GM10266 (cell line): ENCODE measurements around the gene STIM1.

ENCODE experiments used
- DNase-seq: peaks from one replicate; pipeline ENCODE4 v3.0.0; 2012; ENCODE audit errors: extremely low spot score
- TF ChIP-seq, protein P1 (sequence below): IDR thresholded peaks from 2 replicates; pipeline ENCODE4 v1.5.1; 2012; ENCODE audit warnings: mild to moderate bottlenecking, low read depth; ENCODE audit not compliant: control insufficient read depth, insufficient read depth; ENCODE audit errors: missing control alignments

Gene STIM1

DNA sequence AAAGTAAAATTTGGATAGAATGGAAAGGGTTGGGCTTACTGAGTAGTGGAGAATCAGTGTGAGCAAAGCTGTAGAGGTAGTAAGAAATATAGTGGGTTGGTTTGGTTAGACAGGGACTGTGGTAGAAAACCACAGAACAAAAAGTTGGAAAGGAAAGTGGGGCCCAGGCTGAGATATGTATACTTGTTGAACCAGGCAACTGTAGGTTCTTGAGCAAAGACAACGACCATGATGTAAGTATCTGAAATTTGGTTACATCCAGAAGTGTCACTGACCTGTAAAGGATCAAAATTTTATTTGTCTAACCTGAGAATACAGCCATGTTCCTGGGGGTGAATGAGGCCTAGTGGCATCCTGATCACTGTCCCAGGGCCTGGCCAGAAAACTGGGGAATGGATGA is 114.1 kb downstream of the STIM1 start:
- no peak for DNase-seq
- TF ChIP-seq, protein P1, sequence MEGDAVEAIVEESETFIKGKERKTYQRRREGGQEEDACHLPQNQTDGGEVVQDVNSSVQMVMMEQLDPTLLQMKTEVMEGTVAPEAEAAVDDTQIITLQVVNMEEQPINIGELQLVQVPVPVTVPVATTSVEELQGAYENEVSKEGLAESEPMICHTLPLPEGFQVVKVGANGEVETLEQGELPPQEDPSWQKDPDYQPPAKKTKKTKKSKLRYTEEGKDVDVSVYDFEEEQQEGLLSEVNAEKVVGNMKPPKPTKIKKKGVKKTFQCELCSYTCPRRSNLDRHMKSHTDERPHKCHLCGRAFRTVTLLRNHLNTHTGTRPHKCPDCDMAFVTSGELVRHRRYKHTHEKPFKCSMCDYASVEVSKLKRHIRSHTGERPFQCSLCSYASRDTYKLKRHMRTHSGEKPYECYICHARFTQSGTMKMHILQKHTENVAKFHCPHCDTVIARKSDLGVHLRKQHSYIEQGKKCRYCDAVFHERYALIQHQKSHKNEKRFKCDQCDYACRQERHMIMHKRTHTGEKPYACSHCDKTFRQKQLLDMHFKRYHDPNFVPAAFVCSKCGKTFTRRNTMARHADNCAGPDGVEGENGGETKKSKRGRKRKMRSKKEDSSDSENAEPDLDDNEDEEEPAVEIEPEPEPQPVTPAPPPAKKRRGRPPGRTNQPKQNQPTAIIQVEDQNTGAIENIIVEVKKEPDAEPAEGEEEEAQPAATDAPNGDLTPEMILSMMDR: no peak

DNA sequence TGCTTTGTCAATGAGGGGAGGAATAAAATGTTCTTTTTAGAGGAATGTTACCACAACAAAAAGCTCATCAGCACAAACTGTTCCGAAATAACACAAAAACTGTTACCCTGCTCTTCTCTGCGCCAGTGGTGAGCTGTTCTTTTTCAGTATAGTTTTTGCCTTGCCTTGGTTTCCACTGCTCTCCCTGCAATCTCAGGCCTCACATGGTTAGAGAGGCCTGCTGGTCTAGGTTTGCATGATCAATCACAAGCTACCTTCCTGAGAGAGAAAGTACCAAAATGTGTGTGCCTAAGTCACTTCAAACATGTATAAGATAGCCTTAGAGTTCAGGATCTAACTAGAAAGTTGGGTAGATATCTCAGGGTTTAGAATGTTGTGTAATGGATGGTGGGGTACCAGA is 114.6 kb downstream of the STIM1 start:
- TF ChIP-seq, protein P1: no peak

DNA sequence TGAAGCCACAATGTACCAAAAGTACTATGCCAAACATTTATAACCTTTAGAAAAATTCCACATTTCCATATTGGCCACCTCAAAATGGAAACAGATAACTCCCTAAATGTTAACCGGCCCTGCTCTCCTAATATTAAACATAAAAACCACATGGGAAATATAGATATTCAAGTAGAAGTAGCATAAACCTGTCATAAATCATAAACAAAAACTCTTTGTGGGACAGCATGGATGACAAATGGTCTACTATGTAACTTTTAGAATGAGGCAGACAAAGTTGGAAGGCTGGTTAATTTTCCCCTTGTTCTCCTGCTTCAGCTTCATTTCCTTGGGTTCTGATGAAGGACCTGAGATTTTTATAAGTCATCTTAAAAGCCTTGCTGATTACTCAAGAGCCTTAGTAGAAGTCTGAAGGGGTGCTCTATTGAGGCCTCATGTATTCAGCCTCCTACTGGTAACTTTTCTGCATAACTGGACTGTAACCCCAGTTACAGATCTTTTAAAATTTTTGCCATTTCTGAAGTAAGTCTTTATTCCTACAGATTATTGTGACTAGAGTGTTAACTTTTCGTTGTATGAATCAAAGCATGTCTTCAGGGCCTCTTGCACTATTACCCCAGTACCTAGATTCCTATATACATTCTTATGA is 116.4 kb downstream of the STIM1 start:
- TF ChIP-seq, protein P1: no peak
- no peak for DNase-seq

More for the DNA sequence above, 114.6 kb downstream of the STIM1 start:
- DNase-seq: no peak

DNA sequence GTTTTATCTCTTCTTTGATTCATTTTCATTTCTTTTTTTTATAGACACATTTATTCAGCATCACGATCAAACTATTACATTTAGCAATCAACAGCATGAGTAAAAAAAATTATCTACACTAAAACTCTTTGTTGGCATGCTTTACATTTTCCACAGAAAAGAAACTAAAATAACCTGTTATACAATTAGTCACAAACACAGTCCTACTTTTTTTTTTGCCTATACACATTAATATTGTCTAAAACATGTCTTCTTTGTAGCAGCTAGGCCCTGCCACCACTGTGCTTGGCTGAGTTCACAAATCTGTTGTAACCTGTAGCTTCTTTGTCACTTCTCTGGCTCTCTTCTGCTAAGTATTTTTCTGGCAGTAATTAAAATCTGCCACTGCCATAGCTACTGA is 117.0 kb downstream of the STIM1 start:
- DNase-seq: no peak

DNA sequence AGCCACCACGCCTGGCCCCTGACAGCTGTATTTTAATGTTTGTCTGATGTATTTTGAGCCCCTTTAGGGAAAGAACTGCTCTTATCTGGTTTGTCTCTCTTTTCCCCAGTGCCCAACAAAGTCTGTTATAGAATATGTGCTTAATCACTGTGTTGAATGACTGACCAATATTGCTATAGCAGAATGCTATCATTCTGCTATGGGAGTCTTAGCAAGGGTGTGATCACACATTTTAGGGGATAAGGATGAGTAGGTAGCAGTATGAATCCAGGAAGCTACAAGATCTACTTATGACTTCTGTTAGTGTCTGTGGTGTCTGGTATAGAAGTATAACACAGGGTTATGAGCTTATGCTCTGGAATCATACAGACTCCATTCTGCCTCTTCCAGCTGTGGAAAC is 121.6 kb downstream of the STIM1 start:
- DNase-seq: no peak
- TF ChIP-seq, protein P1: no peak

More for the DNA sequence above, 117.0 kb downstream of the STIM1 start:
- TF ChIP-seq, protein P1: no peak

DNA sequence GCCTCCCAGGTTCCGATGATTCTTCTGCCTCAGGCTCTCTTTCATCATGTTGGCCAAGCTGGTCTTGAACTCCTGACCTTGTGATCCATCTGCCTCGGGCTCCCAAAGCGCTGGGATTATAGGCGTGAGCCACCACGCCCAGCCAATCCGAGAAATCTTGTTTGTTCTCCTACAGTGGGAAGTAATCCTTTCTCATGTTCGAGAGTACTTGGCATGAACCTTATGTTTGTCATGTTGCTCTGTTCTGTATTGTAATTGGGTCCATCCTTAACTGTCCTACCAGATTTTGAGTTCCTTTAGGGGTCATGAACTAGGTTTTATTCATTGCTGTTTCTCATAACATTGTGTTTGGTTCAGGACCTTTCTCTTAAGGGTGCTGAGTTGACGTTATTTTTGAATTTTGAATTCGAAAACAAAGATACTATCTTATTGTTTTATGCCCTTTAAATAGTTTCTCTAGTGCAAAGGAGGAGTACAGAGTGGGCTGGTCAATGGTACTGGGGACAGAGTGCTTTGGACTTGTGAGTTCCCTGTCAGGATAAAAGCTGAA is 125.7 kb downstream of the STIM1 start:
- TF ChIP-seq, protein P1: no peak

DNA sequence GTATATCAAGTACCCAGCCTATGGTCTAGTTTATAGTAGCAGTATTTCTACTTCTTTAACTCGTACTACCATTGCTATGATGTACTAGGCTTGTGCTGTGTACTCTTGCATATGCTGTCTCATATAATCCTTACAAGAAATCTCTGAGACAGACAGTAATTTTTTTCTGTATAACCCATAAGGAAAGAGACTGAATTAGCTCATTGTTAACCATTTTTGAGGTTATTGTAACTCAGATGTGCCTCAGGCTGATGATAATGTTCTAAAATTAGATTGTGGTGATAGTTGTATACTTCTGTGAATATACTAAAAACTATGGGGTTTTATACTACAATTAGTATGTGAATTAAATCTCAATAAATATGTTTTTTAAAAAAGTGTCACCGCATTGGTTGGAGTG is 127.0 kb downstream of the STIM1 start:
- TF ChIP-seq, protein P1: no peak
- no peak for DNase-seq

More for the DNA sequence above, 125.7 kb downstream of the STIM1 start:
- DNase-seq: no peak
